IMR-90 (cell line): ENCODE results near the gene RHBDD2. TPM values are rescaled to one million over a fixed set of nuclear protein-coding genes. Genes with fewer than 3 reads are reported as not detected.

Experiments used
- ATAC-seq: fragments of 200-7000 bp; cut with Tn5 transposase; 2 replicates; pipeline ENCODE4 v1.9.1; 2020; ENCODE audit warnings: low read depth, mild to moderate bottlenecking, moderate library complexity
- BruUV-seq: library from RNA; stranded (reverse); fragments of 400-500 nt; replicated peaks from 2 replicates; lab custom pipeline; 2021; lab: Mats Ljungman, UMichigan
- CTCF ChIA-PET: fragments of 300-600 bp; formaldehyde crosslinking; extraction: SDS; loops from one replicate; lab custom pipeline; 2021; ENCODE audit warnings: antibody characterized with exemption; lab: Yijun Ruan, JAX
- POLR2A ChIA-PET: fragments of 300-600 bp; sonication (Branson Sonifier 250); formaldehyde crosslinking; loops from one replicate; lab custom pipeline; 2022; ENCODE audit warnings: antibody characterized with exemption; ENCODE audit not compliant: unreplicated experiment; lab: Charles Lee
- DNase-seq: peaks from one replicate; pipeline ENCODE4 v3.0.0; 2013
- H2AFZ ChIP-seq: replicated peaks from 2 replicates; pipeline ENCODE3; 2013; ENCODE audit warnings: low read length, mild to moderate bottlenecking; ENCODE audit not compliant: poor library complexity
- H2AK5ac ChIP-seq: 2 replicates; pipeline ENCODE4 v1.6.1; 2013; ENCODE audit warnings: low read depth, low read length, inconsistent platforms
- H2AK9ac ChIP-seq: replicated peaks from 2 replicates; pipeline ENCODE3; 2013; ENCODE audit warnings: mild to moderate bottlenecking, low read depth, low read length, moderate library complexity; ENCODE audit not compliant: poor library complexity
- H2BK120ac ChIP-seq: 2 replicates; pipeline ENCODE4 v1.6.1; 2013; ENCODE audit warnings: low read depth, low read length, inconsistent platforms
- H2BK15ac ChIP-seq: 3 replicates; pipeline ENCODE4 v1.6.1; 2013; ENCODE audit warnings: low read depth, low read length, inconsistent platforms
- H2BK20ac ChIP-seq: 2 replicates; pipeline ENCODE4 v1.6.1; 2013; ENCODE audit warnings: low read depth, mild to moderate bottlenecking, inconsistent platforms, low read length, moderate library complexity
- H2BK5ac ChIP-seq: 2 replicates; pipeline ENCODE4 v1.6.1; 2013; ENCODE audit warnings: mild to moderate bottlenecking, low read depth, low read length, inconsistent platforms; ENCODE audit not compliant: poor library complexity, severe bottlenecking
- H3K14ac ChIP-seq: replicated peaks from 2 replicates; pipeline ENCODE4 v1.6.1; 2013; ENCODE audit warnings: low read depth, low read length, inconsistent platforms
- H3K18ac ChIP-seq: 2 replicates; pipeline ENCODE4 v1.6.1; 2013; ENCODE audit warnings: low read depth, low read length, control low read depth
- H3K23ac ChIP-seq: 2 replicates; pipeline ENCODE4 v1.6.1; 2013; ENCODE audit warnings: low read depth, low read length, inconsistent platforms
- H3K27ac ChIP-seq: 2 replicates; pipeline ENCODE4 v1.5.1; 2013; ENCODE audit warnings: mild to moderate bottlenecking, control low read depth, low read length; ENCODE audit not compliant: insufficient read depth
- H3K27me3 ChIP-seq: 2 replicates; pipeline ENCODE4 v1.6.1; 2013; ENCODE audit warnings: low read length; ENCODE audit not compliant: control insufficient read depth, insufficient read depth
- H3K36me3 ChIP-seq: 2 replicates; pipeline ENCODE4 v1.6.1; 2013; ENCODE audit warnings: low read length, mixed read lengths; ENCODE audit not compliant: control insufficient read depth, insufficient read depth
- H3K4ac ChIP-seq: 2 replicates; pipeline ENCODE4 v1.6.1; 2013; ENCODE audit warnings: low read depth, low read length, inconsistent platforms
- H3K4me1 ChIP-seq: 2 replicates; pipeline ENCODE4 v1.6.1; 2013; ENCODE audit warnings: low read length, mixed read lengths; ENCODE audit not compliant: control insufficient read depth, insufficient read depth
- H3K4me2 ChIP-seq: 2 replicates; pipeline ENCODE4 v1.6.1; 2013; ENCODE audit warnings: low read depth, mild to moderate bottlenecking, control low read depth, low read length, moderate library complexity
- H3K4me3 ChIP-seq: 2 replicates; pipeline ENCODE4 v1.5.1; 2013; ENCODE audit warnings: low read depth, mild to moderate bottlenecking, control low read depth, low read length, moderate library complexity; ENCODE audit not compliant: insufficient read depth
- H3K56ac ChIP-seq: 2 replicates; pipeline ENCODE4 v1.6.1; 2013; ENCODE audit warnings: low read length, inconsistent platforms; ENCODE audit not compliant: insufficient read depth; ENCODE audit errors: extremely low read depth
- H3K79me1 ChIP-seq, 2 experiments: 2 replicates each; pipeline ENCODE4 v1.6.1; 2013; ENCODE audit warnings: low read length in 2 of 2, inconsistent platforms in 1 of 2, low read depth in 1 of 2
- H3K9ac ChIP-seq: 2 replicates; pipeline ENCODE4 v1.6.1; 2013; ENCODE audit warnings: low read depth, low read length, control low read depth
- H3K9me1 ChIP-seq: 2 replicates; pipeline ENCODE4 v1.6.1; 2013; ENCODE audit warnings: low read length, inconsistent platforms; ENCODE audit not compliant: insufficient read depth
- H3K9me3 ChIP-seq: 2 replicates; pipeline ENCODE4 v1.6.1; 2013; ENCODE audit warnings: low read length; ENCODE audit not compliant: control insufficient read depth, insufficient read depth
- H4K20me1 ChIP-seq: 2 replicates; pipeline ENCODE4 v1.6.1; 2013; ENCODE audit warnings: low read length, inconsistent platforms; ENCODE audit not compliant: insufficient read depth
- H4K5ac ChIP-seq: 2 replicates; pipeline ENCODE4 v1.6.1; 2013; ENCODE audit warnings: mild to moderate bottlenecking, low read depth, low read length, control low read depth
- H4K8ac ChIP-seq, 2 experiments: 2 replicates each; pipeline ENCODE4 v1.6.1; 2013; ENCODE audit warnings: low read depth in 2 of 2, low read length in 2 of 2, control low read depth in 1 of 2, inconsistent platforms in 1 of 2
- H4K91ac ChIP-seq: 2 replicates; pipeline ENCODE4 v1.6.1; 2013; ENCODE audit warnings: low read depth, low read length, inconsistent platforms; ENCODE audit not compliant: insufficient read depth
- BHLHE40 ChIP-seq: fragments of 150-350 bp; IDR thresholded peaks from 2 replicates; pipeline ENCODE4 v1.6.1; 2016; ENCODE audit warnings: mild to moderate bottlenecking, low read depth, low read length
- CEBPB ChIP-seq: IDR thresholded peaks from 2 replicates; pipeline ENCODE4 v1.6.1; 2012; ENCODE audit warnings: low read depth, low read length, improper control_type of control experiment
- CHD1 ChIP-seq: IDR thresholded peaks from 2 replicates; pipeline ENCODE4 v1.6.1; 2012; ENCODE audit warnings: low read depth, low read length, improper control_type of control experiment
- FOS ChIP-seq: fragments of 150-350 bp; IDR thresholded peaks from 2 replicates; pipeline ENCODE4 v1.6.1; 2016; ENCODE audit warnings: low read depth, low read length
- MAFK ChIP-seq: IDR thresholded peaks from 2 replicates; pipeline ENCODE4 v1.6.1; 2012; ENCODE audit warnings: low read depth, low read length, improper control_type of control experiment
- MAZ ChIP-seq: IDR thresholded peaks from 2 replicates; pipeline ENCODE4 v1.6.1; 2012; ENCODE audit warnings: low read depth, mild to moderate bottlenecking, low read length, improper control_type of control experiment, moderate library complexity, borderline replicate concordance
- MXI1 ChIP-seq: IDR thresholded peaks from 2 replicates; pipeline ENCODE4 v1.6.1; 2012; ENCODE audit warnings: low read depth, mild to moderate bottlenecking, low read length, moderate library complexity, borderline replicate concordance
- NFE2L2 ChIP-seq: fragments of 150-350 bp; IDR thresholded peaks from 2 replicates; pipeline ENCODE4 v1.6.1; 2016; ENCODE audit warnings: low read depth, mild to moderate bottlenecking, low read length
- POLR2A ChIP-seq: IDR thresholded peaks from 2 replicates; pipeline ENCODE4 v1.6.1; 2012; ENCODE audit warnings: mild to moderate bottlenecking, low read depth, low read length
- RAD21 ChIP-seq: IDR thresholded peaks from 2 replicates; pipeline ENCODE4 v1.6.1; 2012; ENCODE audit warnings: low read length, improper control_type of control experiment
- RFX5 ChIP-seq: IDR thresholded peaks from 2 replicates; pipeline ENCODE4 v1.8.0; 2012; ENCODE audit warnings: low read depth, mild to moderate bottlenecking, low read length, moderate library complexity
- SMC3 ChIP-seq: fragments of 150-350 bp; IDR thresholded peaks from 2 replicates; pipeline ENCODE4 v1.6.1; 2016; ENCODE audit warnings: low read depth, mild to moderate bottlenecking, antibody characterized with exemption, low read length, moderate library complexity
- WGBS, 2 experiments: methylation state at CpG; one replicate each; pipeline versions ENCODE4 v1.1.5 to v1.1.7; 2013; ENCODE audit warnings: missing lambda C conversion rate in 2 of 2; ENCODE audit not compliant: insufficient read length in 1 of 2; ENCODE audit errors: extremely low coverage in 2 of 2; 5-methylcytosine and 5-hydroxymethylcytosine counted together
- dilution Hi-C: fragments of 300-500 bp; cut with HindIII; formaldehyde crosslinking; loops from one replicate; pipeline ENCODE4 v1.14.3; 2018; ENCODE audit warnings: low sequenced_read_pairs; ENCODE audit not compliant: unreplicated experiment
- in situ Hi-C: fragments of 300-500 bp; cut with MboI; formaldehyde crosslinking; loops from 3 replicates; pipeline ENCODE4 v1.14.3; 2019; ENCODE audit warnings: low sequenced_read_pairs, inconsistent platforms, mixed read lengths
- intact Hi-C: fragments of 100-400 bp; cut with micrococcal nuclease; formaldehyde crosslinking; loops from 2 replicates; pipeline ENCODE4 v1.10.0; 2022
- polyA plus RNA-seq, 3 experiments: library from polyadenylated mRNA; depleted of rRNA; stranded (reverse); fragments of >200 nt; gene quantifications; 2 replicates each; pipeline ENCODE4 v1.2.3, GENCODE V29; 2012; ENCODE audit warnings: low replicate concordance in 1 of 3
- total RNA-seq: library from RNA; depleted of rRNA; stranded (reverse); fragments of >200 nt; gene quantifications from 2 replicates; pipeline ENCODE4 v1.2.3, GENCODE V29; 2012
- TF ChIP-seq, protein P1 (sequence below): fragments of 150-350 bp; IDR thresholded peaks from 2 replicates; pipeline ENCODE4 v1.6.1; 2017; ENCODE audit warnings: mild to moderate bottlenecking, antibody characterized with exemption, low read length, low read depth
- TF ChIP-seq, protein P2 (sequence below): fragments of 150-350 bp; IDR thresholded peaks from 2 replicates; pipeline ENCODE4 v1.6.1; 2016; ENCODE audit warnings: low read depth, mild to moderate bottlenecking, low read length, moderate library complexity, borderline replicate concordance

The RHBDD2 gene
- total and polyA plus RNA-seq, 2 of the 4 experiments (the other 2 are of a cell fraction): 9.7 to 42.4 TPM

DNA sequence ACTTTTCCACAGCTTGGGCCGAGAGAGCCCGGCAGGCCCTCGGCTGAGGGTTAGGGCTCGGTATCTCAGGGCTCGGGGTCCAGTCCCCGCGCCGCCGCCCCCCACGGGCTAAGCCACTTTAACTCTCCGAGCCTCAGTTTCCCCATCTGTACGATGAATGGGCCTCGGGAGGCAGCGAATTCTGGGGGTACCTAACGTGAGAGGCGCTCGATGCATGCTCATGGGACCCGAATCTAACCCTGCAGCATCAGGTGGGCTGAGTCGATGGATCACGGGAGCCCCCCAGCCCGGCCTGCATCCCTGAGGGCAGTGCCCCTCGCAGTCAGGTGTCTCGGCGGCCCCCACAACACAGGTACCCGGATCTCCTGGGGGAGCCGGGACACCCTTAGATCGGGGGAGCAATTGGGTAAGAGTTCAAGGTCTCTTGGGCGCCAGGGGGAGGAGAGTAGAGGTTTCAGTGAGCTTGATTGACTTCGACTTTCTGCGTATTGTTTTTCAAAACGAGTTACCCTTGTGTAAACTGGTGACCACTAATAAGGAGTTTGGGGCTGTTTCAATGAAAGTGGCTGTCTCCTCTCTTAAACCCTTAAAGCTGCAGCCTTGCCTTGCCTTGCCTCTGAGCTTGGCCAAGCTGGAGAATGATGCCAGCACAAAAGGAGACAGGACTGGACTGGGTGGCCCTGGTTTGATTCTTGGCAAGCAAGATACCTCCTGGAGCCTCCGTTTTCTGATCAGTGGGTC is 36.8 kb downstream of the RHBDD2 start:
- H3K4me1 ChIP-seq: peaks cover 2% of the 10 kb centered on the region
- H3K27me3 ChIP-seq: no peaks in the 10 kb centered on the region
- peak overlapping the region; percentile 88 for H3K14ac ChIP-seq
- peak overlapping the region; percentile 85 for H3K4ac ChIP-seq
- 0 out of 3 replicates have a peak overlapping the region, but pooled peaks have one; percentile 58 for H2BK15ac ChIP-seq
- peak overlapping the region in 1 of 2 experiments; percentile 30; a peak in 2 of 4 replicates for H4K8ac ChIP-seq
- dilution Hi-C loops: no loop called here
- no peak overlapping the region; the same call in 1 of the 2 replicates for H4K91ac ChIP-seq
- H3K9ac ChIP-seq: peak overlapping the region; percentile 75
- 0 out of 2 replicates have a peak, but pooled peaks cover 1% of the 10 kb centered on the region for H3K36me3 ChIP-seq
- H3K27ac ChIP-seq: peak overlapping the region; percentile 34; the same call in 1 of the 2 replicates
- no peaks in the 10 kb centered on the region for H3K9me3 ChIP-seq
- H3K4me3 ChIP-seq: peak overlapping the region; percentile 72
- peak overlapping the region; percentile 98 for H2AK9ac ChIP-seq
- ATAC-seq (no peak), DNase-seq (peak; percentile 22)
- 1% methylated on average over 20 of the region's 32 CpGs; no CpG with 5 or more reads in 1 of the 2 experiments for WGBS, 2 experiments
- H2BK20ac ChIP-seq: no peak overlapping the region
- peak overlapping the region; percentile 10 for H2BK5ac ChIP-seq
- no TSS peak for BruUV-seq
- peak overlapping the region; percentile 95 for H2AFZ ChIP-seq
- peak overlapping the region; percentile 86 for H3K4me2 ChIP-seq
- intact Hi-C loops: loop anchor here (2.0 to 10.0 kb wide), 3 partner anchors 49 to 99 kb away; no protein-coding TSS in a partner anchor
- H2AK5ac ChIP-seq: peak overlapping the region; percentile 59
- H4K20me1 ChIP-seq: peaks cover 27% of the 10 kb centered on the region
- no peak overlapping the region for H2BK120ac ChIP-seq
- H3K23ac ChIP-seq: peak overlapping the region; percentile 98
- peaks cover 32 to 59% of the 10 kb centered on the region in 2 experiments for H3K79me1 ChIP-seq
- ChIA-PET POLR2A (interaction anchor here (0.6 kb wide), 1 partner anchor 8 kb away, joined by 3 read pairs; no protein-coding TSS in a partner anchor), CTCF (interaction anchor here (0.6 to 1.0 kb wide), 3 partner anchors 10 to 104 kb away, joined by 3 read pairs; no protein-coding TSS in a partner anchor)
- peak overlapping the region; percentile 47; the same call in 1 of the 2 replicates for H3K56ac ChIP-seq
- H3K18ac ChIP-seq: no peak overlapping the region
- H4K5ac ChIP-seq: no peak overlapping the region
- in situ Hi-C loops: no loop called here
- peaks cover 10% of the 10 kb centered on the region for H3K9me1 ChIP-seq
- TF ChIP-seq CHD1 (no peak), MAFK (no peak), CEBPB (no peak), MXI1 (no peak), RFX5 (no peak), FOS (no peak), NFE2L2 (no peak), SMC3 (no peak), BHLHE40 (no peak), RAD21 (no peak), POLR2A (no peak), MAZ (no peak)
- TF ChIP-seq, protein P1, sequence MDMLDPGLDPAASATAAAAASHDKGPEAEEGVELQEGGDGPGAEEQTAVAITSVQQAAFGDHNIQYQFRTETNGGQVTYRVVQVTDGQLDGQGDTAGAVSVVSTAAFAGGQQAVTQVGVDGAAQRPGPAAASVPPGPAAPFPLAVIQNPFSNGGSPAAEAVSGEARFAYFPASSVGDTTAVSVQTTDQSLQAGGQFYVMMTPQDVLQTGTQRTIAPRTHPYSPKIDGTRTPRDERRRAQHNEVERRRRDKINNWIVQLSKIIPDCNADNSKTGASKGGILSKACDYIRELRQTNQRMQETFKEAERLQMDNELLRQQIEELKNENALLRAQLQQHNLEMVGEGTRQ: no peak
- TF ChIP-seq, protein P2, sequence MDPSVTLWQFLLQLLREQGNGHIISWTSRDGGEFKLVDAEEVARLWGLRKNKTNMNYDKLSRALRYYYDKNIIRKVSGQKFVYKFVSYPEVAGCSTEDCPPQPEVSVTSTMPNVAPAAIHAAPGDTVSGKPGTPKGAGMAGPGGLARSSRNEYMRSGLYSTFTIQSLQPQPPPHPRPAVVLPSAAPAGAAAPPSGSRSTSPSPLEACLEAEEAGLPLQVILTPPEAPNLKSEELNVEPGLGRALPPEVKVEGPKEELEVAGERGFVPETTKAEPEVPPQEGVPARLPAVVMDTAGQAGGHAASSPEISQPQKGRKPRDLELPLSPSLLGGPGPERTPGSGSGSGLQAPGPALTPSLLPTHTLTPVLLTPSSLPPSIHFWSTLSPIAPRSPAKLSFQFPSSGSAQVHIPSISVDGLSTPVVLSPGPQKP: no peak
